ENCODE results near the gene SNRPA1.
A peak's percentile ranks its signal among the peaks of the same experiment; 100 is the strongest.

SNRPA1 gene

GRCh38 chr15:101294731-101295606 is at the start of gene SNRPA1:
Gene SNRPA1 (minus strand): TSS chr15:101295248. CDS start chr15:101295178, 70 bp downstream.
- DNase-seq = peak; percentile 94

- no peak for DNase-seq
These were observed 47.0 kb upstream of the SNRPA1 start for GRCh38 chr15:101342056-101342455.

- no peak for DNase-seq
These were observed 43.5 kb upstream of the SNRPA1 start for GRCh38 chr15:101338502-101339057.

- DNase-seq = no peak
These were observed 42.9 kb upstream of the SNRPA1 start for GRCh38 chr15:101337976-101338375.

- peak; percentile 74 for DNase-seq
These were observed 39.1 kb upstream of the SNRPA1 start for GRCh38 chr15:101333907-101334789.

- no peak for DNase-seq
These were observed 37.0 kb upstream of the SNRPA1 start for GRCh38 chr15:101332061-101332467.

GRCh38 chr15:101329867-101330380 is 34.9 kb upstream of the SNRPA1 start:
- DNase-seq = no peak

- DNase-seq = no peak
These were observed 34.3 kb upstream of the SNRPA1 start for GRCh38 chr15:101329309-101329863.

GRCh38 chr15:101328001-101328400 is 33.0 kb upstream of the SNRPA1 start:
- no peak for DNase-seq

- DNase-seq = no peak
These were observed 32.2 kb upstream of the SNRPA1 start for GRCh38 chr15:101327147-101327740.

GRCh38 chr15:101326462-101327146 is 31.6 kb upstream of the SNRPA1 start:
- no peak for DNase-seq

GRCh38 chr15:101326026-101326315 is 30.9 kb upstream of the SNRPA1 start:
- no peak for DNase-seq

- no peak for DNase-seq
These were observed 30.4 kb upstream of the SNRPA1 start for GRCh38 chr15:101325263-101326025.

- DNase-seq = no peak
These were observed 29.6 kb upstream of the SNRPA1 start for GRCh38 chr15:101324524-101325177.

- no peak for DNase-seq
These were observed 28.9 kb upstream of the SNRPA1 start for GRCh38 chr15:101323793-101324523.

GRCh38 chr15:101322854-101323477 is 27.9 kb upstream of the SNRPA1 start:
- no peak for DNase-seq

GRCh38 chr15:101322016-101322695 is 27.1 kb upstream of the SNRPA1 start:
- no peak for DNase-seq

GRCh38 chr15:101320501-101321052 is 25.5 kb upstream of the SNRPA1 start:
- peak; percentile 74 for DNase-seq

Data from CD4-positive, alpha-beta T cell treated with Interferon gamma for 1 hour (primary cell).